ENCODE results near the gene JUN.

JUN gene

GRCh38 chr1:58784758-58785441 is 1.1 kb upstream of the JUN start (continued):
- TF ChIP-seq, protein P1, sequence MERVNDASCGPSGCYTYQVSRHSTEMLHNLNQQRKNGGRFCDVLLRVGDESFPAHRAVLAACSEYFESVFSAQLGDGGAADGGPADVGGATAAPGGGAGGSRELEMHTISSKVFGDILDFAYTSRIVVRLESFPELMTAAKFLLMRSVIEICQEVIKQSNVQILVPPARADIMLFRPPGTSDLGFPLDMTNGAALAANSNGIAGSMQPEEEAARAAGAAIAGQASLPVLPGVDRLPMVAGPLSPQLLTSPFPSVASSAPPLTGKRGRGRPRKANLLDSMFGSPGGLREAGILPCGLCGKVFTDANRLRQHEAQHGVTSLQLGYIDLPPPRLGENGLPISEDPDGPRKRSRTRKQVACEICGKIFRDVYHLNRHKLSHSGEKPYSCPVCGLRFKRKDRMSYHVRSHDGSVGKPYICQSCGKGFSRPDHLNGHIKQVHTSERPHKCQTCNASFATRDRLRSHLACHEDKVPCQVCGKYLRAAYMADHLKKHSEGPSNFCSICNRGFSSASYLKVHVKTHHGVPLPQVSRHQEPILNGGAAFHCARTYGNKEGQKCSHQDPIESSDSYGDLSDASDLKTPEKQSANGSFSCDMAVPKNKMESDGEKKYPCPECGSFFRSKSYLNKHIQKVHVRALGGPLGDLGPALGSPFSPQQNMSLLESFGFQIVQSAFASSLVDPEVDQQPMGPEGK (tag by site-specific recombination; IDR thresholded peaks at IDR 0.05) = peak; percentile 78
- TF ChIP-seq GLI4 (tag by site-specific recombination; IDR thresholded peaks at IDR 0.05) = no peak
- no peak for TF ChIP-seq ZNF184 (tag by site-specific recombination; IDR thresholded peaks at IDR 0.05)
- TF ChIP-seq ZSCAN16 (tag by site-specific recombination; IDR thresholded peaks at IDR 0.05) = 0 out of 2 replicates have a peak, but pooled peaks have one; percentile 7
- TF ChIP-seq ZNF112 (tag by site-specific recombination; IDR thresholded peaks at IDR 0.05) = no peak
- TF ChIP-seq ZNF248 (tag by site-specific recombination; IDR thresholded peaks at IDR 0.05) = no peak
- peak; percentile 4; the same call in 1 of the 2 replicates for TF ChIP-seq WT1 (tag by site-specific recombination; IDR thresholded peaks at IDR 0.05)
- TF ChIP-seq ZFHX2 (tag by site-specific recombination; conservative IDR thresholded peaks at IDR 0.05) = peak; percentile 93
- TF ChIP-seq, protein P2, sequence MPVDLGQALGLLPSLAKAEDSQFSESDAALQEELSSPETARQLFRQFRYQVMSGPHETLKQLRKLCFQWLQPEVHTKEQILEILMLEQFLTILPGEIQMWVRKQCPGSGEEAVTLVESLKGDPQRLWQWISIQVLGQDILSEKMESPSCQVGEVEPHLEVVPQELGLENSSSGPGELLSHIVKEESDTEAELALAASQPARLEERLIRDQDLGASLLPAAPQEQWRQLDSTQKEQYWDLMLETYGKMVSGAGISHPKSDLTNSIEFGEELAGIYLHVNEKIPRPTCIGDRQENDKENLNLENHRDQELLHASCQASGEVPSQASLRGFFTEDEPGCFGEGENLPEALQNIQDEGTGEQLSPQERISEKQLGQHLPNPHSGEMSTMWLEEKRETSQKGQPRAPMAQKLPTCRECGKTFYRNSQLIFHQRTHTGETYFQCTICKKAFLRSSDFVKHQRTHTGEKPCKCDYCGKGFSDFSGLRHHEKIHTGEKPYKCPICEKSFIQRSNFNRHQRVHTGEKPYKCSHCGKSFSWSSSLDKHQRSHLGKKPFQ (tag by site-specific recombination; IDR thresholded peaks at IDR 0.05) = 0 out of 2 replicates have a peak, but pooled peaks have one; percentile 28
- TF ChIP-seq ZNF335 (tag by site-specific recombination; conservative IDR thresholded peaks at IDR 0.05) = peak; percentile 45
- TF ChIP-seq ZXDB (tag by site-specific recombination; IDR thresholded peaks at IDR 0.05) = no peak
- no peak for TF ChIP-seq AEBP2 (tag by site-specific recombination; IDR thresholded peaks at IDR 0.05; ENCODE audit: borderline replicate concordance)
- TF ChIP-seq ZNF16 (tag by site-specific recombination; IDR thresholded peaks at IDR 0.05; ENCODE audit: low read depth) = 0 out of 2 replicates have a peak, but pooled peaks have one; percentile 9
- TF ChIP-seq ZNF133 (tag by site-specific recombination; IDR thresholded peaks at IDR 0.05) = no peak
- TF ChIP-seq ZNF510 (tag by site-specific recombination; IDR thresholded peaks at IDR 0.05; ENCODE audit: insufficient replicate concordance) = no peak
- no peak for TF ChIP-seq ZNF214 (tag by site-specific recombination; IDR thresholded peaks at IDR 0.05; ENCODE audit: borderline replicate concordance)
- TF ChIP-seq ZNF654 (tag by site-specific recombination; IDR thresholded peaks at IDR 0.05; ENCODE audit: low read depth) = peak; percentile 69
- TF ChIP-seq BCL11A (tag by site-specific recombination; IDR thresholded peaks at IDR 0.05; ENCODE audit: low read depth) = no peak
- no peak for TF ChIP-seq ZNF704 (tag by site-specific recombination; IDR thresholded peaks at IDR 0.05)
- no peak for TF ChIP-seq MYNN (tag by site-specific recombination; IDR thresholded peaks at IDR 0.05; ENCODE audit: borderline replicate concordance)
- TF ChIP-seq, protein P3, sequence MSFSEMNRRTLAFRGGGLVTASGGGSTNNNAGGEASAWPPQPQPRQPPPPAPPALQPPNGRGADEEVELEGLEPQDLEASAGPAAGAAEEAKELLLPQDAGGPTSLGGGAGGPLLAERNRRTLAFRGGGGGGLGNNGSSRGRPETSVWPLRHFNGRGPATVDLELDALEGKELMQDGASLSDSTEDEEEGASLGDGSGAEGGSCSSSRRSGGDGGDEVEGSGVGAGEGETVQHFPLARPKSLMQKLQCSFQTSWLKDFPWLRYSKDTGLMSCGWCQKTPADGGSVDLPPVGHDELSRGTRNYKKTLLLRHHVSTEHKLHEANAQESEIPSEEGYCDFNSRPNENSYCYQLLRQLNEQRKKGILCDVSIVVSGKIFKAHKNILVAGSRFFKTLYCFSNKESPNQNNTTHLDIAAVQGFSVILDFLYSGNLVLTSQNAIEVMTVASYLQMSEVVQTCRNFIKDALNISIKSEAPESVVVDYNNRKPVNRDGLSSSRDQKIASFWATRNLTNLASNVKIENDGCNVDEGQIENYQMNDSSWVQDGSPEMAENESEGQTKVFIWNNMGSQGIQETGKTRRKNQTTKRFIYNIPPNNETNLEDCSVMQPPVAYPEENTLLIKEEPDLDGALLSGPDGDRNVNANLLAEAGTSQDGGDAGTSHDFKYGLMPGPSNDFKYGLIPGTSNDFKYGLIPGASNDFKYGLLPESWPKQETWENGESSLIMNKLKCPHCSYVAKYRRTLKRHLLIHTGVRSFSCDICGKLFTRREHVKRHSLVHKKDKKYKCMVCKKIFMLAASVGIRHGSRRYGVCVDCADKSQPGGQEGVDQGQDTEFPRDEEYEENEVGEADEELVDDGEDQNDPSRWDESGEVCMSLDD (tag by site-specific recombination; IDR thresholded peaks at IDR 0.05) = 0 out of 2 replicates have a peak, but pooled peaks have one; percentile 39
- TF ChIP-seq ZBTB20 (tag by site-specific recombination; IDR thresholded peaks at IDR 0.05) = peak; percentile 32; the same call in 1 of the 2 replicates
- peak; percentile 42 for TF ChIP-seq ZEB2 (tag by site-specific recombination; IDR thresholded peaks at IDR 0.05)
- TF ChIP-seq, protein P4, sequence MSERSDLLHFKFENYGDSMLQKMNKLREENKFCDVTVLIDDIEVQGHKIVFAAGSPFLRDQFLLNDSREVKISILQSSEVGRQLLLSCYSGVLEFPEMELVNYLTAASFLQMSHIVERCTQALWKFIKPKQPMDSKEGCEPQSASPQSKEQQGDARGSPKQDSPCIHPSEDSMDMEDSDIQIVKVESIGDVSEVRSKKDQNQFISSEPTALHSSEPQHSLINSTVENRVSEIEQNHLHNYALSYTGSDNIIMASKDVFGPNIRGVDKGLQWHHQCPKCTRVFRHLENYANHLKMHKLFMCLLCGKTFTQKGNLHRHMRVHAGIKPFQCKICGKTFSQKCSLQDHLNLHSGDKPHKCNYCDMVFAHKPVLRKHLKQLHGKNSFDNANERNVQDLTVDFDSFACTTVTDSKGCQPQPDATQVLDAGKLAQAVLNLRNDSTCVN (tag by site-specific recombination; optimal IDR thresholded peaks at IDR 0.05) = peak; percentile 95
- no peak for TF ChIP-seq ZNF791 (tag by site-specific recombination; IDR thresholded peaks at IDR 0.05)
- 0 out of 2 replicates have a peak, but pooled peaks have one; percentile 18 for TF ChIP-seq ELK4 (IDR thresholded peaks at IDR 0.05; ENCODE audit: borderline replicate concordance, low read depth, low read length)
- TF ChIP-seq ZSCAN30 (tag by site-specific recombination; IDR thresholded peaks at IDR 0.05) = peak; percentile 46
- TF ChIP-seq KLF16 (tag by site-specific recombination; IDR thresholded peaks at IDR 0.05) = 0 out of 2 replicates have a peak, but pooled peaks have one; percentile 16
